Body of pancreas (tissue), 4 donors: ENCODE data around the gene ZFC3H1.

Source experiments
- POLR2A ChIP-seq, 3 donors: fragments of 450-650 bp; IDR thresholded peaks; one replicate each; pipeline ENCODE4 v1.6.1; 2016; ENCODE audit warnings: antibody characterized with exemption in 3 of 3, mild to moderate bottlenecking in 2 of 3
- TF ChIP-seq, protein P1 (sequence below), 7 experiments: fragments of 450-650 bp in 4 of 7; fragments of 200-600 bp in 3 of 7; sonication (generic) in 3 of 7; IDR thresholded peaks; one replicate each; pipeline ENCODE4 v1.5.1; 2016 to 2019; ENCODE audit warnings: antibody characterized with exemption in 7 of 7

GRCh38 chr12:71665090-71665463, 1.4 kb upstream of the ZFC3H1 start:
- TF ChIP-seq POLR2A (IDR thresholded peaks at IDR 0.05), result no peak
- TF ChIP-seq, protein P1, sequence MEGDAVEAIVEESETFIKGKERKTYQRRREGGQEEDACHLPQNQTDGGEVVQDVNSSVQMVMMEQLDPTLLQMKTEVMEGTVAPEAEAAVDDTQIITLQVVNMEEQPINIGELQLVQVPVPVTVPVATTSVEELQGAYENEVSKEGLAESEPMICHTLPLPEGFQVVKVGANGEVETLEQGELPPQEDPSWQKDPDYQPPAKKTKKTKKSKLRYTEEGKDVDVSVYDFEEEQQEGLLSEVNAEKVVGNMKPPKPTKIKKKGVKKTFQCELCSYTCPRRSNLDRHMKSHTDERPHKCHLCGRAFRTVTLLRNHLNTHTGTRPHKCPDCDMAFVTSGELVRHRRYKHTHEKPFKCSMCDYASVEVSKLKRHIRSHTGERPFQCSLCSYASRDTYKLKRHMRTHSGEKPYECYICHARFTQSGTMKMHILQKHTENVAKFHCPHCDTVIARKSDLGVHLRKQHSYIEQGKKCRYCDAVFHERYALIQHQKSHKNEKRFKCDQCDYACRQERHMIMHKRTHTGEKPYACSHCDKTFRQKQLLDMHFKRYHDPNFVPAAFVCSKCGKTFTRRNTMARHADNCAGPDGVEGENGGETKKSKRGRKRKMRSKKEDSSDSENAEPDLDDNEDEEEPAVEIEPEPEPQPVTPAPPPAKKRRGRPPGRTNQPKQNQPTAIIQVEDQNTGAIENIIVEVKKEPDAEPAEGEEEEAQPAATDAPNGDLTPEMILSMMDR (IDR thresholded peaks at IDR 0.05), result no peak
